Measurements from ENCODE around the gene RAB3B.
A peak's percentile ranks its signal among the peaks of the same experiment; 100 is the strongest.
"Not testable (repeated sequence)": the region's sequence is repeated elsewhere in the genome, so short reads cannot be mapped to it uniquely, and the experiment has no call there.

RAB3B gene

GRCh38 chr1:51915951-51916350, 74.5 kb downstream of the RAB3B start:
- no peak for DNase-seq

- DNase-seq: no peak
Measured at GRCh38 chr1:51912881-51913280, 77.6 kb downstream of the RAB3B start.

GRCh38 chr1:51910221-51911000, 80.1 kb downstream of the RAB3B start:
- no peak for DNase-seq

DNA sequence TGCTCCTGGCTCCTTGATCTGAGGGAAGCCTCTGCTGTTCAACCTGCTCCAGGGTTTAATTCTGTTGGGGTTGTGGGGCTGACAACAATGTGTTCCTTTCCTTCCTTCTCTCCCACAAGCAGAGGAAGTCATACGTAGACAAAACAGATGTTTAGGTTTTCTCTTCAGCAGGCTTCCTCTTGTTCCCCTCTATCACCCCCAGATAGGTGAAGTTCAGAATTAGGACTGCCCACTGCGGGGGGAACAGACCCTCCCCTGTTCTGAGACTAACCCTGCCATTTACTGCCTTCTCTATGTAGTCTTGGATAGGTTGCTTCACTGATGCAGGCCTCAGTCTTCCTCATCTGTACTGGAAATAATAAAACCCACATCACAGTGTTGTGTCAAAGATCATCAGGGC, 82.0 kb downstream of the RAB3B start:
- DNase-seq: no peak

DNA sequence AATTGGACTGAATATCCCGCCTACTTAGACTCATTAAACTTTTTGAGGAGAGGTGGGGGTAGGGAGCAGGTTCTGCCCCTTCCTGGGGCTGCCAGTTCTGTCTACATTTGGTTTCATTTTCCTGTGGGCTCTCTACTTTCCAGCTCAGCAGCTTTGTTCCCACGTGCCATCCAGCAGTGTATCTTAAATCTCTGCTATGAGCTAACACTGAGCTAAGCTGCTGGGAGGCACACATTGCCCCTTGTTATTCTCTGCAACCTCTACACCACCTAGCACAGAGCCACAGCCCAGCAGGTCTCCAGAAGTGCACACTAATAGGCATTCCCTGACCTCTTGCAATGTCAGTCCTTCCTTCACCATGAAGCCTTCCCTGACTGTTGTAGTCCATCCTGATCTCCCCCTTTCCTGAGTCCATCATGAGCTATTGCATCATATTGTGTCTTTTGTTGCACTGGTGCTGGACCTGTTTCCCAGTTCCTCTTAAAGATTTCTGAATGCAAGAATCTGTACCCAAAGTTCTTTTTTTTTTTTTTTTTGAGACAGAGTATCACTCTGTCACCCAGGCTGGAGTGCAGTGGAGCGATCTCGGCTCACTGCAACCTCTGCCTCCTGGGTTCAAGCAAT, 83.3 kb downstream of the RAB3B start:
- DNase-seq: no peak

DNA sequence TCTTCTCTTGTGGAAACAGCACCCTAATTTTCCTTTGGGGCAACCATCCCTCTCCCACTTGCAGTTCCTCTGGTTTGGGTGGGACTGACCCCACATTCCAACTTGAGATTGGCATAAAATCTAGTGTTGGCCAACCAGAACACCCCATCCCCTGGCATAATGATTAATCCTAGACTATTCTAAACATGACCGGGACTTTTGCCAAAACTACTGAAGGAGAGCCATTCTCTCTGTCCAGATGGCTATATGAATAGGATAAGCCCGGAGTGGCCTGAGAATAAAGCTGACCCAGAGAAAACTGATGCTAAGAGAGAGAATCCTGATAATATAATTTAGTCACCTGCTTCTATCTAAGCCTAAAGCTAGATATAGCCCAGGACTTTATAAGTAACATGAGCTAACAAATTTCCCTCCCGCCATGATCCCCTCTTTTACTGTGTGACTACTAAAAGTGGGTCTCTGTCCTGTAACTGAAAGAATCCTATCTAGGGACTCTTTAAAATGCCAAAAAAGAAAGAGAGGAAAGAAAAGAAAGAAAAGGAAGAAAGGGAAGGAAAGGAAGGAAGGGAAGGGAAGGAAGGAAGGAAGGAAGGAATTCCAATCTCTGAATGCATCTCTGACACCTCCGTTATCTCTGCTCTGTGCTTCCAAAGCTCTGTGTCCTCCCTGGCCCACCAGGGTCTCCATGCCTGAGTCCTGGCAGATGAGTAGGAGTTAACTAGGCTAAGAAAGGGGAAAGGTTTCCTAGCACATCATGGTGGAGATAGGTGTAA, 84.0 kb downstream of the RAB3B start:
- no peak for DNase-seq

GRCh38 chr1:51902456-51902855, 88.0 kb downstream of the RAB3B start:
- DNase-seq: no peak

DNA sequence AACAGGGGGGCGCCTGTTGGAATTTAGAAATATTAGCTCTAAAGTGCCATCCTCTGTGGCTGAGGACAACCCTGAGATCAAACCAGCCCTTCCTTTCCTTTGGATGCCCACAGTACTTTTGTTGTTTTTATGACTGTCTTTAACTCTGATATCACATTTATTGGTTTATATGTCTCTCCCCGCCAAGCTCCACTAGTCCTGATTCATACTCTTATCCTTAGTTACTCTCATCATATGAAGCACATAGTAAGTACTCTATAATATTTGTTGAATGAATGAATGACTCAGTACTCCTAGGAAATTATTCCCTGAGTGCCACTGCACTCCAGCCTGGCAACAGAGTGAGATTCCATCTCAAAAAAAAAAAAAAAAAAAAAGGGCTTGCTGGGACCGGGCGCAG, 89.3 kb downstream of the RAB3B start:
- no peak for DNase-seq

GRCh38 chr1:51899022-51899421, 91.5 kb downstream of the RAB3B start:
- no peak for DNase-seq

GRCh38 chr1:51898090-51898734, 92.3 kb downstream of the RAB3B start:
- DNase-seq: no peak

GRCh38 chr1:51897699-51898031, 92.8 kb downstream of the RAB3B start:
- DNase-seq: no peak

GRCh38 chr1:51894748-51895147, 95.8 kb downstream of the RAB3B start:
- not testable (repeated sequence) for DNase-seq

GRCh38 chr1:51878616-51879336, 111.7 kb downstream of the RAB3B start, which contains the start of gene NRDC:
TSS of gene NRDC (minus strand) at chr1:51878727. CDS start at chr1:51878615, 112 bp downstream.
- peak; percentile 100 for DNase-seq

- DNase-seq: no peak
Measured at GRCh38 chr1:51878308-51878615, 112.2 kb downstream of the RAB3B start.

- peak; percentile 12 for DNase-seq
Measured at GRCh38 chr1:51877434-51878307, 112.8 kb downstream of the RAB3B start.

DNA sequence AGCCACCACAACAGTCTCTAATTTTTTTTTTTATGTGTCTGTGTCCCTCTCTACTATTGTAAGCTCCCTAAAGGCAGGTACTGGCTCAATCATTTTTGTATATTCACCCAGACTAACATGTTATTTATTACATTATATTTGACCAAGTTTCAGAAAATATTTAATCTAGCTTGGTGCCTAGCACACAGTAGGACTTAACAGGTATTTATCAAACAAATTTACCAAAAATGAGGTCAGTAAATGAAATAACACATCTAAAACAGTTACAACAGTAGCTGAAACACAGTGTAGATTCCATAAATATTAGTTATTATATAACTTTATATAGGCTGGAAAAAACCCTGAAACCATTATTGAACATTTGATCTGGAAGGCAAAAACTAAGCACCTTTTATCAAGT, 114.7 kb downstream of the RAB3B start:
- no peak for DNase-seq

DNA sequence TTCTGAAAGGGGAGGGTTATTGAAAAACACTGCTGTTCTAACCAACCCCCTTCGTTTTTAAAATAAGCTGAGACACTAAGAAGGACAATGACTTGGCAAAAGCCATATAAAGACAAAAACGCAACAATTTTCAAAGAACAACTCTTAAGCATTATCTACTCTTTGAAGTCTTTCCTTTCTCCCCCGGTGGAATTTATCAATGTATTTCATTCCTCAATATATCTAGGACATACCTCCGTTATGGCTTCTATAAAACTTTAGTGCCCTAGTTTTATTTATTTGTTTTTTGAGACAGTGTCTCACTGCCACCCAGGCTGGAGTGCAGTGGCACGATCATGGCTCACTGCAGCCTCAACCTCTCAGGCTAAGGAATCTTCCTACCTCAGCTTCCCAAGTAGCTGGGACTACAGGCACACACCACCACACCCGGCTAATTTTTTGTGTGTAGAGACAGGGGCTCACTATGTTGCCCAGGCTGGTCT, 115.2 kb downstream of the RAB3B start:
- no peak for DNase-seq

DNA sequence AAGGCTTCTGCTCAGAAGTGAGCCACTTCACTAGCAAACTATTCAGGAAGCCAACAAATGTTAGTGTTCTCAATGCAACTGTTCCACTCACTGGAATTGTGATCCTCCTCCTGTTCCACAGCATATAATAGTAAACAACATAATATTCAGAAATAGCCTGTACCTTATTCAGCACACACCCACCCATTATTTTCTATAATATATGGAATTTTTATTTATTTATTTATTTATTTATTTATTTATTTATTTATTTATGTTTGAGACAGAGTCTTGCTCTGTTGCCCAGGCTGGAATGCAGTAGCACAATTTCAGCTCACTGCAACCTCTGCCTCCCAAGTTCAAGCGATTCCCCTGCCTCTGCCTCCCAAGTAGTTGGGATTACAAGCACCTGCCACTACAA, 117.2 kb downstream of the RAB3B start:
- not testable (repeated sequence) for DNase-seq

DNA sequence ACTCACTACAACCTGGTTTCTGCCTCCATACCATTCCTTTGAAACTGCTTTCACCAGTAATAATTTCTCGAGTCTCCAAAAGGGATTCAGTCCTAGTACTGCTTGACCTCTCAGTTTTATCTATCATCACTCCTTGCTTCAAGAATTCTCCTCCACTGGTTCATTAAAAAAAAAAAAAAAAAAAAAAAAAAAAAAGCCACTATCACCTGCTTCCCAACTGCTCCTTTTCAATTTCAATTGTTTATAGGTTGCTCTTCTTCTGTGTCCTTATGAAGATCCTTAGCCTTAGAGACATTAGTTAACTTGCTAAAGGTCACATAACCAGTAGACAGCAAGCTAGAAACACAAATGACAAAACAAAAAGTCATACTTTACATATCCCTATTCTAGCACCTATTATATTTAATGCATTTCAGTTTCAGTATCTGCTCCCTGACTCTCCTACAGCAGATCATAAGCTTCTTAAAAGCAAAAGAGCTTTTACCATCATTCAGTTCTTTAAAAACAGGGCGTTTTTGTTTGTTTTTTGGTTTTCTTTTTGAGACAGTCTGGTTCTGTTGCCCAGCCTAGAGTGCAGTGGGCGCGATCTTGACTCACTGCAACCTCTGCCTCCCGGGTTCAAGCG, 119.0 kb downstream of the RAB3B start:
- DNase-seq: no peak

GRCh38 chr1:51870603-51871350, 119.7 kb downstream of the RAB3B start:
- no peak for DNase-seq

All from CD4-positive, alpha-beta T cell treated with Interleukin-12 subunit alpha and Interleukin-12 subunit beta, for 1 hour (primary cell).